Endothelial cell of umbilical vein (primary cell): ENCODE data around the gene PDGFRA. TPM values are rescaled to one million over a fixed set of nuclear protein-coding genes. Genes with fewer than 3 reads are reported as not detected.

Experiments
- BruUV-seq: library from RNA; stranded (reverse); fragments of 400-500 nt; replicated peaks from 2 replicates; lab custom pipeline; 2021; lab: Mats Ljungman, UMichigan
- CTCF ChIA-PET: fragments of 300-600, 350-600 bp; sonication (Branson Sonifier 250); formaldehyde crosslinking; loops from one replicate; lab custom pipeline; 2021; ENCODE audit warnings: antibody characterized with exemption, inconsistent platforms; lab: Charles Lee
- POLR2A ChIA-PET: fragments of 300-600, 350-600 bp; sonication (Branson Sonifier 250); formaldehyde crosslinking; loops from one replicate; lab custom pipeline; 2021; ENCODE audit warnings: antibody characterized with exemption, inconsistent platforms; lab: Charles Lee
- DNase-seq: peaks from one replicate; pipeline ENCODE4 v3.0.0-alpha.2; 2011; ENCODE audit warnings: low read depth, low spot score
- FAIRE-seq: peaks from 2 replicates; lab custom pipeline; 2011; peaks lifted over from hg19 to GRCh38; lab: Jason Lieb, UNC
- H2AFZ ChIP-seq: 2 replicates; pipeline ENCODE4 v1.6.0; 2012; ENCODE audit warnings: low read depth, low read length, control low read depth, inconsistent platforms
- H3K27ac ChIP-seq: 2 replicates; pipeline ENCODE4 v1.5.1; 2011; ENCODE audit warnings: low read depth, mild to moderate bottlenecking, control low read depth, low read length, moderate library complexity; ENCODE audit not compliant: insufficient read depth
- H3K27me3 ChIP-seq, 2 experiments: 2 replicates each; pipeline versions ENCODE4 v1.6.0 to v1.6.1; 2011; ENCODE audit warnings: low read length in 2 of 2, mixed read lengths in 1 of 2; ENCODE audit not compliant: control insufficient read depth in 2 of 2, insufficient read depth in 2 of 2
- H3K36me3 ChIP-seq, 2 experiments: 2 replicates in 1 of 2; 3 replicates in 1 of 2; pipeline ENCODE4 v1.5.1; 2011; ENCODE audit warnings: low read length in 2 of 2, mild to moderate bottlenecking in 1 of 2, moderate library complexity in 1 of 2; ENCODE audit not compliant: control insufficient read depth in 2 of 2, insufficient read depth in 2 of 2; ENCODE audit errors: extremely low read depth in 1 of 2
- H3K4me1 ChIP-seq: 3 replicates; pipeline ENCODE4 v1.5.1; 2011; ENCODE audit warnings: mild to moderate bottlenecking, low read length; ENCODE audit not compliant: control insufficient read depth, insufficient read depth; ENCODE audit errors: extremely low read depth
- H3K4me2 ChIP-seq: 2 replicates; pipeline ENCODE4 v1.6.1; 2011; ENCODE audit warnings: low read length, control low read depth, mixed read lengths; ENCODE audit not compliant: insufficient read depth
- H3K4me3 ChIP-seq, 3 experiments: fragments of 200-600 bp in 1 of 3; sonication (generic), shearing (Covaris generic) in 1 of 3; replicated peaks in 1 of 3; 2 replicates each; pipeline ENCODE4 v1.5.1; 2011 to 2016; ENCODE audit warnings: control low read depth in 3 of 3, low read length in 3 of 3, mild to moderate bottlenecking in 2 of 3, inconsistent platforms in 1 of 3, low read depth in 1 of 3, moderate library complexity in 1 of 3; ENCODE audit not compliant: insufficient read depth in 1 of 3
- H3K79me2 ChIP-seq: 2 replicates; pipeline ENCODE4 v1.6.0; 2012; ENCODE audit warnings: low read length, inconsistent platforms; ENCODE audit not compliant: control insufficient read depth, insufficient read depth
- H3K9ac ChIP-seq: replicated peaks from 2 replicates; pipeline ENCODE3; 2011; ENCODE audit warnings: low read length, control low read depth; ENCODE audit not compliant: insufficient read depth; ENCODE audit errors: extremely low read depth
- H3K9me1 ChIP-seq: replicated peaks from 3 replicates; pipeline ENCODE4 v1.6.0; 2011; ENCODE audit warnings: mild to moderate bottlenecking, low read length; ENCODE audit not compliant: control insufficient read depth, insufficient read depth; ENCODE audit errors: extremely low read depth
- H3K9me3 ChIP-seq: replicated peaks from 2 replicates; pipeline ENCODE4 v1.5.1; 2012; ENCODE audit warnings: low read length, inconsistent platforms; ENCODE audit not compliant: control insufficient read depth, insufficient read depth
- H4K20me1 ChIP-seq: replicated peaks from 2 replicates; pipeline ENCODE3; 2011; ENCODE audit warnings: mild to moderate bottlenecking, low read length; ENCODE audit not compliant: control insufficient read depth, insufficient read depth; ENCODE audit errors: extremely low read depth
- EZH2 ChIP-seq: IDR thresholded peaks from 2 replicates; pipeline ENCODE4 v1.6.1; 2012; ENCODE audit warnings: borderline replicate concordance, low read depth, mild to moderate bottlenecking, moderate library complexity, low read length, inconsistent platforms; ENCODE audit not compliant: severe bottlenecking
- FOS ChIP-seq: IDR thresholded peaks from 2 replicates; pipeline ENCODE4 v1.6.1; 2011; ENCODE audit warnings: mild to moderate bottlenecking, low read length, moderate library complexity, borderline replicate concordance; ENCODE audit not compliant: insufficient read depth
- GATA2 ChIP-seq: IDR thresholded peaks from 2 replicates; pipeline ENCODE4 v1.7.0; 2011; ENCODE audit warnings: low read depth, mild to moderate bottlenecking, moderate library complexity, mixed read lengths, low read length; ENCODE audit not compliant: insufficient read length, insufficient read depth
- JUN ChIP-seq: IDR thresholded peaks from 2 replicates; pipeline ENCODE4 v1.6.1; 2011; ENCODE audit warnings: borderline replicate concordance, low read depth; ENCODE audit not compliant: insufficient read length, insufficient read depth
- POLR2A ChIP-seq: IDR thresholded peaks from 2 replicates; pipeline ENCODE4 v1.6.1; 2012; ENCODE audit warnings: low read depth, mild to moderate bottlenecking, control low read depth, low read length
- dilution Hi-C: fragments of 300-500 bp; cut with MboI; formaldehyde crosslinking; loops from one replicate; pipeline ENCODE4 v1.15.0; 2019; ENCODE audit warnings: low sequenced_read_pairs; ENCODE audit not compliant: extremely low pct_ligation_motif_present
- intact Hi-C: fragments of 100-400 bp; cut with micrococcal nuclease; formaldehyde crosslinking; loops from one replicate; pipeline ENCODE4 v1.10.0; 2022
- polyA plus RNA-seq, 4 experiments: library from polyadenylated mRNA; depleted of rRNA in 3 of 4; stranded (reverse) in 3 of 4; unstranded in 1 of 4; fragments of >200 nt; gene quantifications; 2 replicates each; pipeline versions ENCODE4 v1.2.1 to v1.2.3, GENCODE V29; 2011 to 2012; ENCODE audit warnings: missing spikeins in 1 of 4
- total RNA-seq: library from RNA; stranded (reverse); gene quantifications from 2 replicates; pipeline ENCODE4 v1.2.3, GENCODE V29; 2021
- TF ChIP-seq, protein P1 (sequence below), 2 donors: IDR thresholded peaks; 1 replicate in 1 of 2; 2 replicates in 1 of 2; pipeline ENCODE4 v1.5.1; 2011; ENCODE audit warnings: low read length in 2 of 2, mild to moderate bottlenecking in 2 of 2, moderate library complexity in 2 of 2, control low read depth in 1 of 2, inconsistent platforms in 1 of 2, low read depth in 1 of 2; ENCODE audit not compliant: insufficient read depth in 1 of 2; ENCODE audit errors: extremely low read depth in 1 of 2

PDGFRA gene
- total and polyA plus RNA-seq, 2 donors (not counting 3 experiments of a cell fraction or from before 2014, with no cell fraction given), result 0.19 to 0.55 TPM

DNA sequence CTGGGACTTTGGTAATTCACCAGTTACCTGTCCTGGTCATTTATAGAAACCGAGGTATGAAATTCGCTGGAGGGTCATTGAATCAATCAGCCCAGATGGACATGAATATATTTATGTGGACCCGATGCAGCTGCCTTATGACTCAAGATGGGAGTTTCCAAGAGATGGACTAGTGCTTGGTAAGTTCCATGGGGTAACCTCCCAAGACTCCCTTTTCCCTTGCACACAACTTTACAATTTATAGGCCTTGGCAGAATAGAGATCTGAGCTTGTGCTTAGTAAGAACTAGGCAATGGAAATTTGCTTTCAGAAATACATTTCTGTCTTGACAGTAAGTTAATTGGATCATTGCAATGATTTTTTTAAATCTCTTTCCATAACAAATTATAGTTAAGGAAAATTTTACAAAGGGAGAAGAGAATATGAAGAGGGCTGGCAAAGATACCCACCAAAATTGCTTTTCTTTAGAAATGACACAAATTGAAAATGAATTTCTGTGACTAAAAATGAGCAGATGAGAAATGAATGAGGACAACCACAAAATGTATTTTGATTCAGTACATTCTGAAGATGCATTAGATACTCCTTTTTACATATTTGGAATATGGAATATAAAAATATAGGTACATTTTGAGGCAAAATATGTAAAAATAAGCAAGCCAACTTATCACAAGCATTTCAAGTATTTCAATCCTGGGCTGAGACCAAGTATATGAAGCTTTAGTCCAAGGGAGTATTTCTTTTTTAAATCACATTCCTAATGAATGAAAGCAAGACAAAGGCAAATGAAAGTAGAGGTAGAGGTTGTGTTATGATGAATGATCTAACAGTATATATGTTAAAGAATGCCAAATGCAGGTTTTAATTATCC lies 45.9 kb downstream of the PDGFRA start:
- ChIA-PET POLR2A (no interaction called here), CTCF (no interaction called here)
- Histone ChIP-seq H3K27ac (no peak overlapping the region), H3K4me2 (no peak overlapping the region), H3K4me1 (peaks cover 32% of the 10 kb centered on the region), H3K9me3 (no peaks in the 10 kb centered on the region), H3K36me3 (no peaks in the 10 kb centered on the region), H4K20me1 (no peaks in the 10 kb centered on the region), H2AFZ (no peak overlapping the region), H3K4me3 (no peak overlapping the region), H3K27me3 (peaks cover 10 to 17% of the 10 kb centered on the region in 2 experiments), H3K9ac (no peak overlapping the region), H3K9me1 (no peaks in the 10 kb centered on the region), H3K79me2 (no peaks in the 10 kb centered on the region)
- dilution Hi-C loops, result no loop called here
- intact Hi-C loops, result no loop called here
- no peak for TF ChIP-seq POLR2A
- no peak for TF ChIP-seq EZH2
- TF ChIP-seq JUN, result no peak
- TF ChIP-seq, protein P1, sequence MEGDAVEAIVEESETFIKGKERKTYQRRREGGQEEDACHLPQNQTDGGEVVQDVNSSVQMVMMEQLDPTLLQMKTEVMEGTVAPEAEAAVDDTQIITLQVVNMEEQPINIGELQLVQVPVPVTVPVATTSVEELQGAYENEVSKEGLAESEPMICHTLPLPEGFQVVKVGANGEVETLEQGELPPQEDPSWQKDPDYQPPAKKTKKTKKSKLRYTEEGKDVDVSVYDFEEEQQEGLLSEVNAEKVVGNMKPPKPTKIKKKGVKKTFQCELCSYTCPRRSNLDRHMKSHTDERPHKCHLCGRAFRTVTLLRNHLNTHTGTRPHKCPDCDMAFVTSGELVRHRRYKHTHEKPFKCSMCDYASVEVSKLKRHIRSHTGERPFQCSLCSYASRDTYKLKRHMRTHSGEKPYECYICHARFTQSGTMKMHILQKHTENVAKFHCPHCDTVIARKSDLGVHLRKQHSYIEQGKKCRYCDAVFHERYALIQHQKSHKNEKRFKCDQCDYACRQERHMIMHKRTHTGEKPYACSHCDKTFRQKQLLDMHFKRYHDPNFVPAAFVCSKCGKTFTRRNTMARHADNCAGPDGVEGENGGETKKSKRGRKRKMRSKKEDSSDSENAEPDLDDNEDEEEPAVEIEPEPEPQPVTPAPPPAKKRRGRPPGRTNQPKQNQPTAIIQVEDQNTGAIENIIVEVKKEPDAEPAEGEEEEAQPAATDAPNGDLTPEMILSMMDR (IDR thresholded peaks at IDR 0.05; ENCODE audit: extremely low read depth in 1 of 2, insufficient read depth in 1 of 2, low read depth in 1 of 2, low read length in 2 of 2), result no peak
- TF ChIP-seq FOS, result no peak
- TF ChIP-seq GATA2, result no peak
- BruUV-seq, result no TSS peak
- DNase-seq, result no peak
- FAIRE-seq, result no peak
